ENCODE measurements around the gene EIF3L. TPM values are rescaled to one million over a fixed set of nuclear protein-coding genes. Genes with fewer than 3 reads are reported as not detected.

The EIF3L gene
- total RNA-seq, 2 donors from 2014 or later: 553 to 834 TPM

GRCh38 chr22:37827056-37827455, 22.2 kb upstream of the EIF3L start:
- ATAC-seq (replicated peaks): no peak
- H3K4me1 Mint-ChIP-seq: no peaks in the 10 kb centered on the region
- H3K36me3 Mint-ChIP-seq (ENCODE audit: low read depth): peaks cover 16% of the 10 kb centered on the region
- H3K4me3 Mint-ChIP-seq: no peak overlapping the region
- H3K27me3 Mint-ChIP-seq: peaks cover under 1% of the 10 kb centered on the region
- H3K27ac Mint-ChIP-seq: no peak overlapping the region
- no peaks in the 10 kb centered on the region for H3K9me3 Mint-ChIP-seq

- Mint-ChIP-seq H3K9me3 (no peaks in the 10 kb centered on the region), H3K27me3 (no peaks in the 10 kb centered on the region), H3K27ac (peak overlapping the region; percentile 33), H3K4me3 (no peak overlapping the region), H3K36me3 (ENCODE audit: low read depth) (peaks cover 39% of the 10 kb centered on the region), H3K4me1 (no peaks in the 10 kb centered on the region)
- no peak for ATAC-seq (replicated peaks)
Observed at GRCh38 chr22:37830093-37830842, 19.0 kb upstream of the EIF3L start.

- Mint-ChIP-seq H3K9me3 (no peaks in the 10 kb centered on the region), H3K36me3 (ENCODE audit: low read depth) (peaks cover 43% of the 10 kb centered on the region), H3K4me3 (no peak overlapping the region), H3K4me1 (no peaks in the 10 kb centered on the region), H3K27ac (no peak overlapping the region), H3K27me3 (no peaks in the 10 kb centered on the region)
- no peak for ATAC-seq (replicated peaks)
Observed at GRCh38 chr22:37831472-37831871, 17.7 kb upstream of the EIF3L start.

GRCh38 chr22:37832022-37832857, 17.0 kb upstream of the EIF3L start:
- ATAC-seq (replicated peaks): no peak
- Mint-ChIP-seq H3K27ac (no peak overlapping the region), H3K27me3 (no peaks in the 10 kb centered on the region), H3K4me3 (no peak overlapping the region), H3K4me1 (no peaks in the 10 kb centered on the region), H3K9me3 (no peaks in the 10 kb centered on the region), H3K36me3 (ENCODE audit: low read depth) (peaks cover 50% of the 10 kb centered on the region)

- no peaks in the 10 kb centered on the region for H3K27me3 Mint-ChIP-seq
- H3K36me3 Mint-ChIP-seq (ENCODE audit: low read depth): peaks cover 29% of the 10 kb centered on the region
- no peaks in the 10 kb centered on the region for H3K9me3 Mint-ChIP-seq
- no peak for ATAC-seq (replicated peaks)
- peak overlapping the region; percentile 87 for H3K4me3 Mint-ChIP-seq
- H3K27ac Mint-ChIP-seq: peak overlapping the region; percentile 88
- H3K4me1 Mint-ChIP-seq: peaks cover 7% of the 10 kb centered on the region
Observed at GRCh38 chr22:37842015-37842793, 7.0 kb upstream of the EIF3L start.

GRCh38 chr22:37843741-37844089, 5.5 kb upstream of the EIF3L start:
- peak; percentile 52 for ATAC-seq (replicated peaks)
- Mint-ChIP-seq H3K9me3 (no peaks in the 10 kb centered on the region), H3K4me1 (peaks cover 16% of the 10 kb centered on the region), H3K27ac (peak overlapping the region; percentile 88), H3K27me3 (no peaks in the 10 kb centered on the region), H3K4me3 (peak overlapping the region; percentile 87), H3K36me3 (ENCODE audit: low read depth) (peaks cover 19% of the 10 kb centered on the region)

- Mint-ChIP-seq H3K27ac (peak overlapping the region; percentile 72), H3K27me3 (no peaks in the 10 kb centered on the region), H3K4me1 (peaks cover 17% of the 10 kb centered on the region), H3K36me3 (ENCODE audit: low read depth) (peaks cover 19% of the 10 kb centered on the region), H3K4me3 (peak overlapping the region; percentile 87), H3K9me3 (no peaks in the 10 kb centered on the region)
- ATAC-seq (replicated peaks): no peak
Observed at GRCh38 chr22:37844904-37845329, 4.3 kb upstream of the EIF3L start.

GRCh38 chr22:37846433-37846832, 2.8 kb upstream of the EIF3L start:
- no peaks in the 10 kb centered on the region for H3K9me3 Mint-ChIP-seq
- ATAC-seq (replicated peaks): no peak
- H3K36me3 Mint-ChIP-seq (ENCODE audit: low read depth): peaks cover 29% of the 10 kb centered on the region
- no peaks in the 10 kb centered on the region for H3K27me3 Mint-ChIP-seq
- no peak overlapping the region for H3K27ac Mint-ChIP-seq
- H3K4me1 Mint-ChIP-seq: peaks cover 24% of the 10 kb centered on the region
- H3K4me3 Mint-ChIP-seq: no peak overlapping the region

GRCh38 chr22:37848587-37849088, 581 bp upstream of the EIF3L start:
- Mint-ChIP-seq H3K9me3 (no peaks in the 10 kb centered on the region), H3K4me1 (peaks cover 28% of the 10 kb centered on the region), H3K36me3 (ENCODE audit: low read depth) (peaks cover 50% of the 10 kb centered on the region), H3K27ac (peak overlapping the region; percentile 99), H3K4me3 (peak overlapping the region; percentile 92), H3K27me3 (no peaks in the 10 kb centered on the region)
- ATAC-seq (replicated peaks): no peak

GRCh38 chr22:37850801-37851200, 1.6 kb downstream of the EIF3L start:
- peaks cover 44% of the 10 kb centered on the region for H3K4me1 Mint-ChIP-seq
- H3K9me3 Mint-ChIP-seq: no peaks in the 10 kb centered on the region
- no peak for ATAC-seq (replicated peaks)
- H3K27me3 Mint-ChIP-seq: no peaks in the 10 kb centered on the region
- H3K27ac Mint-ChIP-seq: peak overlapping the region; percentile 31
- H3K36me3 Mint-ChIP-seq (ENCODE audit: low read depth): peaks cover 71% of the 10 kb centered on the region
- H3K4me3 Mint-ChIP-seq: peak overlapping the region; percentile 92

GRCh38 chr22:37852418-37852817, 3.2 kb downstream of the EIF3L start:
- Mint-ChIP-seq H3K9me3 (no peaks in the 10 kb centered on the region), H3K27ac (no peak overlapping the region), H3K36me3 (ENCODE audit: low read depth) (peaks cover 87% of the 10 kb centered on the region), H3K4me1 (peaks cover 43% of the 10 kb centered on the region), H3K4me3 (no peak overlapping the region), H3K27me3 (no peaks in the 10 kb centered on the region)
- ATAC-seq (replicated peaks): no peak

- Mint-ChIP-seq H3K36me3 (ENCODE audit: low read depth) (peaks cover 96% of the 10 kb centered on the region), H3K4me1 (peaks cover 34% of the 10 kb centered on the region), H3K9me3 (no peaks in the 10 kb centered on the region), H3K27me3 (no peaks in the 10 kb centered on the region), H3K27ac (peak overlapping the region; percentile 55), H3K4me3 (no peak overlapping the region)
- no peak for ATAC-seq (replicated peaks)
Observed at GRCh38 chr22:37854946-37855345, 5.7 kb downstream of the EIF3L start.

GRCh38 chr22:37855462-37855861, 6.2 kb downstream of the EIF3L start:
- Mint-ChIP-seq H3K4me1 (peaks cover 34% of the 10 kb centered on the region), H3K4me3 (no peak overlapping the region), H3K9me3 (no peaks in the 10 kb centered on the region), H3K27me3 (no peaks in the 10 kb centered on the region), H3K36me3 (ENCODE audit: low read depth) (peaks cover 99% of the 10 kb centered on the region), H3K27ac (peak overlapping the region; percentile 55)
- ATAC-seq (replicated peaks): no peak

- H3K9me3 Mint-ChIP-seq: no peaks in the 10 kb centered on the region
- no peak overlapping the region for H3K4me3 Mint-ChIP-seq
- peak overlapping the region; percentile 56 for H3K27ac Mint-ChIP-seq
- peaks cover 100% of the 10 kb centered on the region for H3K36me3 Mint-ChIP-seq (ENCODE audit: low read depth)
- no peak for ATAC-seq (replicated peaks)
- peaks cover 11% of the 10 kb centered on the region for H3K4me1 Mint-ChIP-seq
- no peaks in the 10 kb centered on the region for H3K27me3 Mint-ChIP-seq
Observed at GRCh38 chr22:37860796-37861421, 11.7 kb downstream of the EIF3L start.
